HepG2 (cell line): ENCODE results near the gene JPH2.

Source experiments
- MYNN ChIP-seq: sonication (generic); formaldehyde crosslinking; IDR thresholded peaks from 2 replicates; pipeline ENCODE4 v1.4.0; 2020; ENCODE audit warnings: mild to moderate bottlenecking, low read depth, missing genetic modification reagents
- REPIN1 ChIP-seq: sonication (generic); formaldehyde crosslinking; IDR thresholded peaks from 2 replicates; pipeline ENCODE4 v1.8.0; 2022; ENCODE audit warnings: missing genetic modification reagents, low read depth, mild to moderate bottlenecking, borderline replicate concordance
- RFX5 ChIP-seq: IDR thresholded peaks from 2 replicates; pipeline ENCODE4 v1.6.1; 2011; ENCODE audit warnings: low read depth, low read length, improper control_type of control experiment
- RNF2 ChIP-seq: fragments of 450-650 bp; conservative IDR thresholded peaks from 2 replicates; pipeline ENCODE4 v1.6.1; 2016; ENCODE audit warnings: low read depth
- SRF ChIP-seq: IDR thresholded peaks from 2 replicates; pipeline ENCODE4 v1.6.1; 2011; ENCODE audit warnings: mild to moderate bottlenecking, low read depth, low read length, moderate library complexity
- ZNF724P ChIP-seq: sonication (generic); formaldehyde crosslinking; IDR thresholded peaks from 2 replicates; pipeline ENCODE4 v1.8.0; 2022; ENCODE audit warnings: missing genetic modification reagents, borderline replicate concordance
- TF ChIP-seq, protein P1 (sequence below): sonication (generic); formaldehyde crosslinking; conservative IDR thresholded peaks from 2 replicates; pipeline ENCODE4 v1.8.0; 2022; ENCODE audit warnings: missing genetic modification reagents
- TF ChIP-seq, protein P2 (sequence below): sonication (generic); formaldehyde crosslinking; IDR thresholded peaks from 2 replicates; pipeline ENCODE4 v1.8.0; 2022; ENCODE audit warnings: mild to moderate bottlenecking, missing genetic modification reagents, borderline replicate concordance
- TF ChIP-seq, protein P3 (sequence below): sonication (generic); formaldehyde crosslinking; IDR thresholded peaks from 2 replicates; pipeline ENCODE4 v1.4.0; 2020; ENCODE audit warnings: missing genetic modification reagents, mild to moderate bottlenecking, borderline replicate concordance
- TF ChIP-seq, protein P4 (sequence below): sonication (generic); formaldehyde crosslinking; IDR thresholded peaks from 2 replicates; pipeline ENCODE4 v1.5.1; 2020; ENCODE audit warnings: missing genetic modification reagents, mild to moderate bottlenecking, borderline replicate concordance

DNA sequence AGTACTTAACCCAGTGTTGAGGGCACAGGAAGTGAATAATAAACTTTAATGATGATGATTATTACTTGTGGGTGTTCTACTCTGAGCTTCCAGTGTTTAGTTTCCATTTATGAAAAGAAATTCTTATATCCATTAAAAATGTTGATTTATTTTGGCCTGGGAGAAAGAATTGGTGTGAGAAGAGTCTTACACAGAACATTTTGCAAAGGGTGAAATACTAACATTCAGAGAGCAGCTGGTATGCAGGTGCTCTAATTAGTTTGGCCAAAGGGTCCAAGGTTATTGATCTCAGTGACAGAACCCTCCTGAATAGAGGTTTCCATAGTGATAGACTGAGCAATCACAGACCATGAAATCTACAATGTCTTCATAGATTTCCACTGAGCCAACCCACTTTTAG is 19.1 kb upstream of the JPH2 start:
- no peak for TF ChIP-seq MYNN
- TF ChIP-seq, protein P1, sequence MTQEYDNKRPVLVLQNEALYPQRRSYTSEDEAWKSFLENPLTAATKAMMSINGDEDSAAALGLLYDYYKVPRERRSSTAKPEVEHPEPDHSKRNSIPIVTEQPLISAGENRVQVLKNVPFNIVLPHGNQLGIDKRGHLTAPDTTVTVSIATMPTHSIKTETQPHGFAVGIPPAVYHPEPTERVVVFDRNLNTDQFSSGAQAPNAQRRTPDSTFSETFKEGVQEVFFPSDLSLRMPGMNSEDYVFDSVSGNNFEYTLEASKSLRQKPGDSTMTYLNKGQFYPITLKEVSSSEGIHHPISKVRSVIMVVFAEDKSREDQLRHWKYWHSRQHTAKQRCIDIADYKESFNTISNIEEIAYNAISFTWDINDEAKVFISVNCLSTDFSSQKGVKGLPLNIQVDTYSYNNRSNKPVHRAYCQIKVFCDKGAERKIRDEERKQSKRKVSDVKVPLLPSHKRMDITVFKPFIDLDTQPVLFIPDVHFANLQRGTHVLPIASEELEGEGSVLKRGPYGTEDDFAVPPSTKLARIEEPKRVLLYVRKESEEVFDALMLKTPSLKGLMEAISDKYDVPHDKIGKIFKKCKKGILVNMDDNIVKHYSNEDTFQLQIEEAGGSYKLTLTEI (CRISPR knock-in tag), result no peak
- TF ChIP-seq RNF2, result no peak
- TF ChIP-seq ZNF724P, result no peak
- no peak for TF ChIP-seq RFX5
- TF ChIP-seq, protein P2, sequence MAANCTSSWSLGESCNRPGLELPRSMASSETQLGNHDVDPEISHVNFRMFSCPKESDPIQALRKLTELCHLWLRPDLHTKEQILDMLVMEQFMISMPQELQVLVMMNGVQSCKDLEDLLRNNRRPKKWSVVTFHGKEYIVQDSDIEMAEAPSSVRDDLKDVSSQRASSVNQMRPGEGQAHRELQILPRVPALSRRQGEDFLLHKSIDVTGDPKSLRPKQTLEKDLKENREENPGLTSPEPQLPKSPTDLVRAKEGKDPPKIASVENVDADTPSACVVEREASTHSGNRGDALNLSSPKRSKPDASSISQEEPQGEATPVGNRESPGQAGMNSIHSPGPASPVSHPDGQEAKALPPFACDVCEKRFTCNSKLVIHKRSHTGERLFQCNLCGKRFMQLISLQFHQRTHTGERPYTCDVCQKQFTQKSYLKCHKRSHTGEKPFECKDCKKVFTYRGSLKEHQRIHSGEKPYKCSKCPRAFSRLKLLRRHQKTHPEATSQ (CRISPR knock-in tag), result no peak
- TF ChIP-seq, protein P3, sequence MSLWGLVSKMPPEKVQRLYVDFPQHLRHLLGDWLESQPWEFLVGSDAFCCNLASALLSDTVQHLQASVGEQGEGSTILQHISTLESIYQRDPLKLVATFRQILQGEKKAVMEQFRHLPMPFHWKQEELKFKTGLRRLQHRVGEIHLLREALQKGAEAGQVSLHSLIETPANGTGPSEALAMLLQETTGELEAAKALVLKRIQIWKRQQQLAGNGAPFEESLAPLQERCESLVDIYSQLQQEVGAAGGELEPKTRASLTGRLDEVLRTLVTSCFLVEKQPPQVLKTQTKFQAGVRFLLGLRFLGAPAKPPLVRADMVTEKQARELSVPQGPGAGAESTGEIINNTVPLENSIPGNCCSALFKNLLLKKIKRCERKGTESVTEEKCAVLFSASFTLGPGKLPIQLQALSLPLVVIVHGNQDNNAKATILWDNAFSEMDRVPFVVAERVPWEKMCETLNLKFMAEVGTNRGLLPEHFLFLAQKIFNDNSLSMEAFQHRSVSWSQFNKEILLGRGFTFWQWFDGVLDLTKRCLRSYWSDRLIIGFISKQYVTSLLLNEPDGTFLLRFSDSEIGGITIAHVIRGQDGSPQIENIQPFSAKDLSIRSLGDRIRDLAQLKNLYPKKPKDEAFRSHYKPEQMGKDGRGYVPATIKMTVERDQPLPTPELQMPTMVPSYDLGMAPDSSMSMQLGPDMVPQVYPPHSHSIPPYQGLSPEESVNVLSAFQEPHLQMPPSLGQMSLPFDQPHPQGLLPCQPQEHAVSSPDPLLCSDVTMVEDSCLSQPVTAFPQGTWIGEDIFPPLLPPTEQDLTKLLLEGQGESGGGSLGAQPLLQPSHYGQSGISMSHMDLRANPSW, result no peak
- TF ChIP-seq, protein P4, sequence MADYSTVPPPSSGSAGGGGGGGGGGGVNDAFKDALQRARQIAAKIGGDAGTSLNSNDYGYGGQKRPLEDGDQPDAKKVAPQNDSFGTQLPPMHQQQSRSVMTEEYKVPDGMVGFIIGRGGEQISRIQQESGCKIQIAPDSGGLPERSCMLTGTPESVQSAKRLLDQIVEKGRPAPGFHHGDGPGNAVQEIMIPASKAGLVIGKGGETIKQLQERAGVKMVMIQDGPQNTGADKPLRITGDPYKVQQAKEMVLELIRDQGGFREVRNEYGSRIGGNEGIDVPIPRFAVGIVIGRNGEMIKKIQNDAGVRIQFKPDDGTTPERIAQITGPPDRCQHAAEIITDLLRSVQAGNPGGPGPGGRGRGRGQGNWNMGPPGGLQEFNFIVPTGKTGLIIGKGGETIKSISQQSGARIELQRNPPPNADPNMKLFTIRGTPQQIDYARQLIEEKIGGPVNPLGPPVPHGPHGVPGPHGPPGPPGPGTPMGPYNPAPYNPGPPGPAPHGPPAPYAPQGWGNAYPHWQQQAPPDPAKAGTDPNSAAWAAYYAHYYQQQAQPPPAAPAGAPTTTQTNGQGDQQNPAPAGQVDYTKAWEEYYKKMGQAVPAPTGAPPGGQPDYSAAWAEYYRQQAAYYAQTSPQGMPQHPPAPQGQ, result no peak
- TF ChIP-seq SRF, result no peak
- TF ChIP-seq REPIN1 (CRISPR knock-in tag), result no peak
